Suprapubic skin (tissue), 4 donors: ENCODE results near the gene MARCHF10.
A peak's percentile ranks its signal among the peaks of the same experiment; 100 is the strongest.

Experiments used
- CTCF ChIP-seq, 2 donors: fragments of 200-600 bp in 1 of 2; fragments of 450-650 bp in 1 of 2; sonication (generic) in 1 of 2; IDR thresholded peaks; one replicate each; pipeline ENCODE4 v1.5.1; 2016 to 2019; ENCODE audit warnings: antibody characterized with exemption in 2 of 2, mild to moderate bottlenecking in 1 of 2, moderate library complexity in 1 of 2
- EP300 ChIP-seq: sonication (generic); formaldehyde crosslinking; IDR thresholded peaks from one replicate; pipeline ENCODE4 v1.6.1; 2017; ENCODE audit warnings: antibody characterized with exemption
- POLR2A ChIP-seq, 2 donors: fragments of 450-650 bp; IDR thresholded peaks; one replicate each; pipeline ENCODE4 v1.6.1; 2017; ENCODE audit warnings: antibody characterized with exemption in 2 of 2, mild to moderate bottlenecking in 2 of 2, moderate library complexity in 2 of 2
- POLR2AphosphoS5 ChIP-seq, 3 donors: sonication (generic); formaldehyde crosslinking; IDR thresholded peaks; one replicate each; pipeline ENCODE4 v1.6.1; 2017; ENCODE audit warnings: antibody characterized with exemption in 3 of 3

- TF ChIP-seq CTCF (IDR thresholded peaks at IDR 0.05) (peak in 1 of 2 donors; percentile 7), POLR2A (IDR thresholded peaks at IDR 0.05) (no peak), EP300 (no peak), POLR2AphosphoS5 (IDR thresholded peaks at IDR 0.05) (no peak)
Observed at GRCh38 chr17:62780269-62780668, 27.8 kb downstream of the MARCHF10 start.
